HG02763 (cell line): ENCODE measurements around the gene LRBA.
"Not testable (repeated sequence)": the region's sequence is repeated elsewhere in the genome, so short reads cannot be mapped to it uniquely, and the experiment has no call there.

Source experiments
- ATAC-seq: cut with Tn5 transposase; IDR thresholded peaks from one replicate; pipeline ENCODE4 v1.9.1; 2021; ENCODE audit warnings: mild to moderate bottlenecking, moderate library complexity; ENCODE audit not compliant: unreplicated experiment

LRBA gene

DNA sequence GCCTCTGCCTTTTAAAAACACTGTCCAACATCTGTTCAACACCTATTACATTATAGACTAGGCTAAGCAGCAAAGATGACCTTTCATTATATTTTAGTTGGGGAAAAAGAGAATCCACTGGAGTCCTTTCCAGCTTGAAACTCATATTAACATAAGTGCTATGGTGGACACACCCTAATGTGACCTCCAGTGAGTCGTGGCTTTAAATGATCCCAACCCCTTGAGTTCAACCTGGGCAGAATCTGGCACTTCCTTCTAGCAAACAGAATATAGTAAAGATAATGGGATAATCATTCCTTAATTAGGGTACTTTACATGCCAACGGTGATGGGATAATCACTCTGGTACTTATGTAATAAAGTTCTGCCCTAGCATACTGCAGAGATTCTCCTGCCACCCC lies 270.5 kb downstream of the LRBA start:
- ATAC-seq: no peak

- ATAC-seq: no peak
Measured at GRCh38 chr4:150743564-150744342, 271.3 kb downstream of the LRBA start.

DNA sequence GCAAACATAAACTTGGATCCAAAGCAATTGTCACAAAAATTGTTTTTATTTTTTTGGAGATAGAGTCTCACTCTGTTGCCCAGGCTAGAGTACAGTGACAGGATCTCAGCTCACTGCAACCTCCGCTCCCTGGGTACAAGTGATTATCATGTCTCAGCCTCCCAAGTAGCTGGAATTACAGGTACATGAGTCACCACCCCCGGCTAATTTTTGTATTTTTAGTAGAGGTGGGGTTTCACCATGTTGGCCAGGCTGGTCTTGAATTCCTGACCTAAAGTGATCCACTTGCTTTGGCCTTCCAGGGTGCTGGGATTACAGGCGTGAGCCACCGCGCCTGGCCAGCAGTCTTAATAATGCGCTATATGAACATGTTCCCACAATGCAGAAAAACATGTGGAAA lies 272.2 kb downstream of the LRBA start:
- not testable (repeated sequence) for ATAC-seq

DNA sequence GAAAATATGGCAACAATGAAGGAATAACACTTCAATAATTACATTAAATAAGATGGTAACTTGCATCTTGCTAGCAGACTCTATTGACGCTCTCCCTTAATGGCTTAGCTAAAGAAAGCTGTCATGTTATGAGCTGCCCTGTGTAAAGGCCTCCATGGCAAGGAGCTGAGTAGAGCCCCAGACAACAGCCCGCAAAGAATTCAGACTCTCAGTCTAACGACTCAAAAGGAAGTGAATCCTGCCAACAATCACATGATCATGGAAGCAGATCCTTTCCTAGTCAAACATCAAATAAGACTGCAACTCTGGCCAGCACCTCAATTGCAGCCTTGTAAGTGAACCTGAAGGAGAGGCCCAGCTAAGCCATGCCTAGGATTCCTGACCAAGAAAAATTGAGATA lies 275.5 kb downstream of the LRBA start:
- ATAC-seq: no peak

DNA sequence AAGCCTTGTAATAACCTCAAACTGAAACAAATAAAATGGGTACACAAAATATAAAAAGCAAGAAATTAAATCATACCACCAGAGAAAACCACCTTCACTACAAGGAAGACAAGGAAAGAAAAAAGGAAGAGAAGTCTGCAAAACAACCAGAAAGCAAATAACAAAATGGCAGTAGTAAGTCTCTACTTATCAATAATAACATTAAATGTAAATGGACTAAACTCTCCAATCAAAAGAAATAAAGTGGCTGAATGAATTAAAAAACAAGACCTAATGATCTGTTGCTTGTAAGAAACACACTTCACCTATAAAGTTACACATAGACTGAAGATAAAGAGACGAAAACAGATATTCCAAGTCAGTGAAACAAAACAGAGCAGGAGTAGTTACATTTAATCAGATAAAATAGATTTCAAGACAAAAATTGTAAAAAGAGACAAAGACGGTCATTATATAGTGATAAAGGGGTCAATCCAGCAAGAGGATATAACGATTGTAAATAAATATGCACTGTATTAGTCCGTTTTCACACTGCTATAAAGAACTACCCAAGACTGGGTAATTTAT lies 289.0 kb downstream of the LRBA start:
- ATAC-seq: no peak

- ATAC-seq: no peak
Measured at GRCh38 chr4:150723727-150724411, 291.2 kb downstream of the LRBA start.

GRCh38 chr4:150722908-150723362 lies 292.1 kb downstream of the LRBA start:
- ATAC-seq: no peak

DNA sequence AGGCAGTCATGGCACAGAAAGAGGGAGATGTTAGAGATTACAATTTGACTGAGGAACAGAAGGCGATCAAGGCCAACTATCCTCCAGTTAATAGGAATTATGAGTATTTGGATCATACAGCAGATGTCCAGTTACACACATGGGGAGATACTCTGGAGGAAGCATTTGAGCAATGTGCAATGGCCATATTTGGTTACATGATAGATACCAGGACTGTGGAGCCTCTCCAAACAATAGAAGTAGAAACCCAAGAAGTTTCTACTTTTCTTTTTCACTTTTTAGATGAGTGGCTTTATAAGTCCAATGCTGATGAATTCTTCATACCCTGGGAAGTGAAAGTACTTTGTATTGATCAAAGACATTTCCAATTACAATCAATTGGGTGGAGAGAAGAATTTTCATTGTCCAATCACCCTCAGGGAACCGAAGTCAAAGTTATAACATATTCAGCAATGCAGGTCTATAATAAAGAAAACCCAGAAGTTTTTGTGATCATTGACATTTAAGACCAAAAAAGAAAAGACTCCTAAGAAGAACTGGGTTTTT lies 294.0 kb downstream of the LRBA start:
- ATAC-seq: no peak

DNA sequence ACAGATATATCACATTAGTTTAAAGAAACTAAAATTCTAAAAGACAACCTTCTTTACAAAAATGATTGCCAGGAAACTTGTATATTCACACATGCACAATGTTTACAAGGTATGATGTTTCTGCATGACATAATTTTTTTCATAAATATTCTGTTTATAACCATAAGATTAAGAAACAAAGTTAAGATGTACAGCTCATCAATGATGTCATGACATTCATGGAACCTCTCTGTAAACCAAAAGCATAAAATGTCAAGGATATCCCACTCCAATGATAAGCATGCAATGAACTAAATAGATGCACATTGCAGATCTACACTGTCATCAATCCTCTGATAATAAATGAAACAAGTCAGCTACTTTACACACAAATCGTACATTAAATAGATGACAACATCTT lies 297.1 kb downstream of the LRBA start:
- no peak for ATAC-seq

DNA sequence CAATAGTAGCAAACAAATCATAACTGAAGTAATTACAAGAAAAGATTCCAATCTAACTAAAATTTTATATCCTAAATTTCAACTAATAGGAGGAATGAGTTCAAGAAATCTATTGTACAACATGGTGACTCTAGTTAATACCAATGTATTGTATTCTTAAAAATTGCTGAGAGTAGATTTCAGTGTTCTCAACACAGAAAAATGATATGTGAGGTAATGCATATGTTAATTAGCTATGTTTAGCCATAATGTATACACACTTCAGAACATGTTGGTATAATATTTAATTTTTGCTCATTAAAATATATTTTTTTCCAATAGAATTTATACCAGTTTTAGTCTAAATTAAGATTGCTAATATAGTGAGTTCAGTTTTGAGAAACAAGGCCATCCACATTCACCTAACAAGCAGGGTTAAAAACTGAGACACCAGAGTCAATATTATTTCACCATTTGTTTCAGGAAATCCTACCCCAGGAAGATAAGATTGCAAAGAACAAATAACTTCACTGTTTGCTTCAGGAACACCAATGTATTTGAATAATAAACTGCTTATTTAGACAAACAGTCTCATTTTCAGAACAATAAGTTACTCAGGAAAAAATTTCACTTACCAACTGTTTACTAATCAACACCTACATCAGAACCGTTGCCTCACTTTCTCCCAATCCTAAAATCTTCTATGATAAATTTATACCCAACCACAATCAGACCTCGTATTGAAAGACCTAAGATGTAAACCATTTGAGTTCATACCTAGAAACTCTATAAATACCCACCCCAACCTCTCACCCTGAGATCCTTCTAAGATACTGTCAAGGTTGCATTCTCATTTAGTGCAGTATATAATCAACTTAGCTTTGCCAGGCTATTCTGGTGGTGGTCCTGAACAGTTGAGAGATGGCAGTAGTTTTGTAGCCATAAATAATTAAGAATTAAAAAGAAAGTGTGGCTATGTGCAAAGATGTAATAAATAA lies 300.3 kb downstream of the LRBA start:
- no peak for ATAC-seq

DNA sequence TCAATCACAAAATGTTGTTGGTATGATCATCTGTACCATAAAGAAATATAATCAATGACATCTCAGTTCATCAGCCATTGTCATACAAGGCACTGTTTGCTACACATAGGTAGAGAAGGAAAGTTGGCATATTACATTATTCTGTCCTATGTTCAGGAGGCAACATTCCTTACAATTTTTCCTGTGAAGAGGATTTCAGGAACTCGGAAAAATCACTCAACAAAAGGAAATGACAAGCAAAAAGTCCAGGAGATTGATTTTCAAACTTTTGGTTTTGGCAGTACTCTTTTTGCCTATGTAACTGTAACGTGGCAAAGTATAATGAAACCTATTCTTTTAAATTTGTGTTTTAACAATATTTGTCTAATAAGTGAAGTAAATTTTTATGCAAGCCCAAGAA lies 301.8 kb downstream of the LRBA start:
- ATAC-seq: no peak

GRCh38 chr4:150710770-150711375 lies 304.2 kb downstream of the LRBA start:
- ATAC-seq: no peak

DNA sequence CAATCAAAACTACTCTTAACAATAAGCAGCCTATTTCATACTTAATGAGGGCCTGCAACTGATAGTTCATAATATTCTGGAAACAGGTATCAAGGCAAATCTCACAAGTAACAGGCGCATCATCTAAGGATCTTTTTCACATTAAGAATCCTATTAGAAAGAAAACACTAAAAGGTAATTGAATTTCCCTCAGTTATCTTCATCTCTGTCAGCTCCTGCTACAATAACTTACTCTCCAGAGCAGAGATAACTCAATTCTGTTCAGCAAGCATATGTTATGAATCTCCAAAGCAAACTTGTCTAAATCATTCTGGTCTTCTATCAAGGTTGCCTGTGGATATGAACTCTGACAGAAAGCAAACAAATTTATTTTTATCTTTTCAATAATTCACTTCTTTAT lies 307.1 kb downstream of the LRBA start:
- no peak for ATAC-seq

- ATAC-seq: no peak
Measured at GRCh38 chr4:150699599-150699998, 315.5 kb downstream of the LRBA start.

DNA sequence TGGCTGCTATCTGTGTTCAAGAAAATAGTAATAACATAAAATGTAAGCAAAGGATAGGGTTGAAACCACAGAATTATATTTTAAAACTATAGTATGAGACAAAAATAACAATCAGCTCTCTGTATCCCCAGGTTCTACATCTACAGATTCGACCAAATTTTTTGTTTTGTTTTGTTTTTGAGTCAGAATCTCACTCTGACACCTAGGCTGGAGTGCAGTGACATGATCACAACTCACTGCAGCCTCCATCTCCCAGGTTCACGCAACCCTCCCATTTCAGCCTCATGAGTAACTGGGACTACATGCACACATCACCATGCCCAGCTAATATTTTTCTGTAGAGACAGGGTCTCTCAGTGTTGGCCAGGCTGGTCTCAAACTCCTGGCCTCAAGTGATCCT lies 319.9 kb downstream of the LRBA start:
- no peak for ATAC-seq

DNA sequence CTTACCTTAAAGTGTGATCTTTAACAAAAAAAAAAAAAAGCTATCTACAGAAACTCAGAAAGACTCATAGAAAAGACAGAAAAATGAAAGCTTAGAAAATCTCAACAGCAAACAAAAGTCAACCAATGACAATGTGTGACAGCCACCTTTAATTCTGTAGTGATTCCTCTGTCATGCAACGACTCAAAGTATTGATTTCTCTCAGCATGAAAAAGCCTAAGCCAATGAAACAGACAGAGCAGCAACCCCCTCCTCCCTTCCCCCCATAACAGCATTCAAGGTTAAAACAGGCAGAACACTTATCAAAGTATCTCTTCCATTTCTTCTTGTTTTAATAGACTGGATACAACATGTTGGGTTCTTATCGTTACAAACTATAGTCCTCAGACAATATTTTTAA lies 320.6 kb downstream of the LRBA start:
- no peak for ATAC-seq

DNA sequence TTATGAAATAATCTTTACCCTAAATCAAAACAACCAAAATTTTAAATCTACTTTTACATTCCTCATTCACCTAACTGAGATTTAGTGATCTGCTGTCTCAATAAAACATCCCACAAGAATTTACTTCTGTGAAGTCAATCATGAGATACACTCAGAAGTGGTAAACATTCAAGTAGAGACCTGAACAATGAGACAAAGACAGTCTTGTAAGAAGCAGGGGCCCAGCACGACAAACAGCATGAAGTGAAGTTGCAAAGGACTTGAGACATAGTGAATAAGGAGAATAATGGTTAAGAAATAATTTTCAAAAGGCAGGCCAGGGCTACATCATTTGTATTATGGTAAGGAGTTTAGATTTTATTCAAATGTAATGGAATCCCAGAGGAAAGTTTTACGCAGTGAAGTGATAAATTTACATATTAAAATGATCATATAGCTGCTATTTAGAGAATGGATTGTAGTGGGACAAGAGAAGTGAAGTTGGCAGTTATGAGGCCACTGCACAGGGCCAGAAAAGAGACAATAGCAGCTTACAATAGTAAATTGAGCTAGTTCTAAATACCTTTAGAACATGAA lies 331.2 kb downstream of the LRBA start:
- no peak for ATAC-seq

DNA sequence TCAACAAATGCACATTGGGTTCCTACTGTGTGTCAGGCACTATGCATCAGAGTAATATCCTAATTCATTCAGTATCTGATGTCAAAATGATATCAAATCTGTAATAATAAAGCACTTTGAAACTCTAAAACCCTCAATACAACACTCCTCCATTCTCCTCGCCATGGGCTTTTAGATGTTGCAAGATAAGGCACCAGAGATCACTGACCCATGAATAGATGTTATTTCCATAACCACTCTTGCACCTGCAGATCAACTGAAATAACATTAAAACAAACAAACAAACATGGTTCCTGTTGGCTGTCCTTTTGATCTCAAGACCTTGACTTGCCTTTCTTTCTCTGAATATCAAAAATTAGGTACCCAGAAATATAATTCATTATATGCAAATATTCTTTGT lies 333.0 kb downstream of the LRBA start:
- no peak for ATAC-seq

- ATAC-seq: no peak
Measured at GRCh38 chr4:150681063-150681462, 334.0 kb downstream of the LRBA start.

- ATAC-seq: no peak
Measured at GRCh38 chr4:150680651-150681050, 334.4 kb downstream of the LRBA start.
